ENCODE measurements around the gene ENOX1.

The ENOX1 gene

GRCh38 chr13:43698009-43698408 lies 88.8 kb downstream of the ENOX1 start:
- CTCF ChIA-PET: no interaction called here
- POLR2A ChIA-PET: no interaction called here
- TF ChIP-seq FOXK2 (IDR thresholded peaks at IDR 0.05) (no peak), ARNT (IDR thresholded peaks at IDR 0.05) (no peak), BHLHE40 (IDR thresholded peaks at IDR 0.05; ENCODE audit: borderline replicate concordance) (no peak), LEF1 (IDR thresholded peaks at IDR 0.05; ENCODE audit: borderline replicate concordance) (no peak), FOXA1 (IDR thresholded peaks at IDR 0.05) (no peak), L3MBTL2 (conservative IDR thresholded peaks at IDR 0.05) (no peak), CTBP1 (IDR thresholded peaks at IDR 0.05; ENCODE audit: borderline replicate concordance) (no peak), FOXM1 (IDR thresholded peaks at IDR 0.05; ENCODE audit: borderline replicate concordance) (no peak), SP1 (IDR thresholded peaks at IDR 0.05) (no peak), HDGF (IDR thresholded peaks at IDR 0.05; ENCODE audit: borderline replicate concordance) (no peak), ZNF384 (IDR thresholded peaks at IDR 0.05) (no peak), SUZ12 (IDR thresholded peaks at IDR 0.05) (no peak), NFRKB (IDR thresholded peaks at IDR 0.05) (no peak), PKNOX1 (IDR thresholded peaks at IDR 0.05) (no peak)
- no peak for DNase-seq (ENCODE audit: extremely low spot score)

- ChIA-PET POLR2A (no interaction called here), CTCF (no interaction called here)
- TF ChIP-seq HDGF (IDR thresholded peaks at IDR 0.05; ENCODE audit: borderline replicate concordance): no peak
Observed at GRCh38 chr13:43697323-43697722, 89.4 kb downstream of the ENOX1 start.

GRCh38 chr13:43694146-43694664 lies 92.6 kb downstream of the ENOX1 start:
- ChIA-PET CTCF (no interaction called here), POLR2A (no interaction called here)
- TF ChIP-seq SUZ12 (IDR thresholded peaks at IDR 0.05) (no peak), TARDBP (IDR thresholded peaks at IDR 0.05) (no peak), ARNT (IDR thresholded peaks at IDR 0.05) (no peak), FOXM1 (IDR thresholded peaks at IDR 0.05; ENCODE audit: borderline replicate concordance) (no peak), SP1 (IDR thresholded peaks at IDR 0.05) (no peak), BHLHE40 (IDR thresholded peaks at IDR 0.05; ENCODE audit: borderline replicate concordance) (no peak), L3MBTL2 (conservative IDR thresholded peaks at IDR 0.05) (no peak), LEF1 (IDR thresholded peaks at IDR 0.05; ENCODE audit: borderline replicate concordance) (no peak), ZNF384 (IDR thresholded peaks at IDR 0.05) (no peak), FOXA1 (IDR thresholded peaks at IDR 0.05) (no peak), PKNOX1 (IDR thresholded peaks at IDR 0.05) (no peak), CTBP1 (IDR thresholded peaks at IDR 0.05; ENCODE audit: borderline replicate concordance) (no peak), NFRKB (IDR thresholded peaks at IDR 0.05) (no peak), HDGF (IDR thresholded peaks at IDR 0.05; ENCODE audit: borderline replicate concordance) (no peak), ELF4 (IDR thresholded peaks at IDR 0.05) (no peak), FOXK2 (IDR thresholded peaks at IDR 0.05) (no peak)
- no peak for DNase-seq (ENCODE audit: extremely low spot score)

More at GRCh38 chr13:43697323-43697722, 89.4 kb downstream of the ENOX1 start:
- no peak for DNase-seq (ENCODE audit: extremely low spot score)

GRCh38 chr13:43693639-43694038 lies 93.1 kb downstream of the ENOX1 start:
- no peak for DNase-seq (ENCODE audit: extremely low spot score)
- ChIA-PET CTCF (interaction anchor here (0.6 kb wide), 1 partner anchor 20 kb away, joined by 3 read pairs; no protein-coding TSS in a partner anchor), POLR2A (no interaction called here)
- TF ChIP-seq SUZ12 (IDR thresholded peaks at IDR 0.05): no peak
- TF ChIP-seq CTBP1 (IDR thresholded peaks at IDR 0.05; ENCODE audit: borderline replicate concordance): no peak
- no peak for TF ChIP-seq NFRKB (IDR thresholded peaks at IDR 0.05)
- no peak for TF ChIP-seq FOXK2 (IDR thresholded peaks at IDR 0.05)
- no peak for TF ChIP-seq ELF4 (IDR thresholded peaks at IDR 0.05)
- TF ChIP-seq PKNOX1 (IDR thresholded peaks at IDR 0.05): no peak

- POLR2A ChIA-PET: no interaction called here
- CTCF ChIA-PET: no interaction called here
Observed at GRCh38 chr13:43688227-43688907, 98.4 kb downstream of the ENOX1 start.

GRCh38 chr13:43687038-43687437 lies 99.7 kb downstream of the ENOX1 start:
- POLR2A ChIA-PET: no interaction called here
- no peak for TF ChIP-seq ZNF384 (IDR thresholded peaks at IDR 0.05)
- no peak for TF ChIP-seq SUZ12 (IDR thresholded peaks at IDR 0.05)
- no peak for TF ChIP-seq ELF4 (IDR thresholded peaks at IDR 0.05)
- TF ChIP-seq TARDBP (IDR thresholded peaks at IDR 0.05): no peak
- TF ChIP-seq NFRKB (IDR thresholded peaks at IDR 0.05): no peak
- no peak for TF ChIP-seq FOXM1 (IDR thresholded peaks at IDR 0.05; ENCODE audit: borderline replicate concordance)
- no peak for TF ChIP-seq FOXA1 (IDR thresholded peaks at IDR 0.05)
- TF ChIP-seq ARNT (IDR thresholded peaks at IDR 0.05): no peak
- no peak for TF ChIP-seq L3MBTL2 (conservative IDR thresholded peaks at IDR 0.05)
- no peak for TF ChIP-seq HDGF (IDR thresholded peaks at IDR 0.05; ENCODE audit: borderline replicate concordance)
- TF ChIP-seq BHLHE40 (IDR thresholded peaks at IDR 0.05; ENCODE audit: borderline replicate concordance): no peak
- no peak for TF ChIP-seq LEF1 (IDR thresholded peaks at IDR 0.05; ENCODE audit: borderline replicate concordance)
- TF ChIP-seq PKNOX1 (IDR thresholded peaks at IDR 0.05): no peak
- no peak for TF ChIP-seq FOXK2 (IDR thresholded peaks at IDR 0.05)
- TF ChIP-seq SP1 (IDR thresholded peaks at IDR 0.05): no peak
- no peak for TF ChIP-seq CTBP1 (IDR thresholded peaks at IDR 0.05; ENCODE audit: borderline replicate concordance)
- no peak for DNase-seq (ENCODE audit: extremely low spot score)
- CTCF ChIA-PET: no interaction called here

More at GRCh38 chr13:43688227-43688907, 98.4 kb downstream of the ENOX1 start:
- TF ChIP-seq TARDBP (IDR thresholded peaks at IDR 0.05) (no peak), SUZ12 (IDR thresholded peaks at IDR 0.05) (no peak), ZNF384 (IDR thresholded peaks at IDR 0.05) (no peak)
- no peak for DNase-seq (ENCODE audit: extremely low spot score)
